ENCODE results near the gene PNMT. TPM values are rescaled to one million over a fixed set of nuclear protein-coding genes. Genes with fewer than 3 reads are reported as not detected.

Gene PNMT
- total and polyA plus RNA-seq, 2 of the 13 experiments (the other 11 are each of a cell fraction or from before 2014, with no cell fraction given) = 0.25 TPM; not detected in 1

- peak; percentile 27 for TF ChIP-seq ZNF407 (CRISPR knock-in tag; IDR thresholded peaks at IDR 0.05; ENCODE audit: not compliant biosample characterization)
- TF ChIP-seq ZKSCAN5 (CRISPR knock-in tag; IDR thresholded peaks at IDR 0.05) = no peak
- peak; percentile 62; the same call in 1 of the 2 replicates for TF ChIP-seq ZNF431 (CRISPR knock-in tag; IDR thresholded peaks at IDR 0.05; ENCODE audit: borderline replicate concordance, low read depth)
- no peak; the same call in 1 of the 2 replicates for TF ChIP-seq ZNF33A (CRISPR knock-in tag; IDR thresholded peaks at IDR 0.05; ENCODE audit: borderline replicate concordance)
- peak; percentile 88 for TF ChIP-seq ZNF230 (CRISPR knock-in tag; IDR thresholded peaks at IDR 0.05)
- no peak; the same call in 1 of the 2 replicates for TF ChIP-seq ZBTB20 (CRISPR knock-in tag; IDR thresholded peaks at IDR 0.05; ENCODE audit: borderline replicate concordance, low read depth)
- TF ChIP-seq GMEB2 (CRISPR knock-in tag; IDR thresholded peaks at IDR 0.05; ENCODE audit: low read depth) = no peak
- TF ChIP-seq ZNF251 (CRISPR knock-in tag; IDR thresholded peaks at IDR 0.05) = no peak
- peak; percentile 85; the same call in 1 of the 2 replicates for TF ChIP-seq ZNF343 (CRISPR knock-in tag; IDR thresholded peaks at IDR 0.05)
- TF ChIP-seq, protein P1, sequence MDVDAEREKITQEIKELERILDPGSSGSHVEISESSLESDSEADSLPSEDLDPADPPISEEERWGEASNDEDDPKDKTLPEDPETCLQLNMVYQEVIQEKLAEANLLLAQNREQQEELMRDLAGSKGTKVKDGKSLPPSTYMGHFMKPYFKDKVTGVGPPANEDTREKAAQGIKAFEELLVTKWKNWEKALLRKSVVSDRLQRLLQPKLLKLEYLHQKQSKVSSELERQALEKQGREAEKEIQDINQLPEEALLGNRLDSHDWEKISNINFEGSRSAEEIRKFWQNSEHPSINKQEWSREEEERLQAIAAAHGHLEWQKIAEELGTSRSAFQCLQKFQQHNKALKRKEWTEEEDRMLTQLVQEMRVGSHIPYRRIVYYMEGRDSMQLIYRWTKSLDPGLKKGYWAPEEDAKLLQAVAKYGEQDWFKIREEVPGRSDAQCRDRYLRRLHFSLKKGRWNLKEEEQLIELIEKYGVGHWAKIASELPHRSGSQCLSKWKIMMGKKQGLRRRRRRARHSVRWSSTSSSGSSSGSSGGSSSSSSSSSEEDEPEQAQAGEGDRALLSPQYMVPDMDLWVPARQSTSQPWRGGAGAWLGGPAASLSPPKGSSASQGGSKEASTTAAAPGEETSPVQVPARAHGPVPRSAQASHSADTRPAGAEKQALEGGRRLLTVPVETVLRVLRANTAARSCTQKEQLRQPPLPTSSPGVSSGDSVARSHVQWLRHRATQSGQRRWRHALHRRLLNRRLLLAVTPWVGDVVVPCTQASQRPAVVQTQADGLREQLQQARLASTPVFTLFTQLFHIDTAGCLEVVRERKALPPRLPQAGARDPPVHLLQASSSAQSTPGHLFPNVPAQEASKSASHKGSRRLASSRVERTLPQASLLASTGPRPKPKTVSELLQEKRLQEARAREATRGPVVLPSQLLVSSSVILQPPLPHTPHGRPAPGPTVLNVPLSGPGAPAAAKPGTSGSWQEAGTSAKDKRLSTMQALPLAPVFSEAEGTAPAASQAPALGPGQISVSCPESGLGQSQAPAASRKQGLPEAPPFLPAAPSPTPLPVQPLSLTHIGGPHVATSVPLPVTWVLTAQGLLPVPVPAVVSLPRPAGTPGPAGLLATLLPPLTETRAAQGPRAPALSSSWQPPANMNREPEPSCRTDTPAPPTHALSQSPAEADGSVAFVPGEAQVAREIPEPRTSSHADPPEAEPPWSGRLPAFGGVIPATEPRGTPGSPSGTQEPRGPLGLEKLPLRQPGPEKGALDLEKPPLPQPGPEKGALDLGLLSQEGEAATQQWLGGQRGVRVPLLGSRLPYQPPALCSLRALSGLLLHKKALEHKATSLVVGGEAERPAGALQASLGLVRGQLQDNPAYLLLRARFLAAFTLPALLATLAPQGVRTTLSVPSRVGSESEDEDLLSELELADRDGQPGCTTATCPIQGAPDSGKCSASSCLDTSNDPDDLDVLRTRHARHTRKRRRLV (CRISPR knock-in tag; IDR thresholded peaks at IDR 0.05) = no peak
- TF ChIP-seq ZNF879 (CRISPR knock-in tag; IDR thresholded peaks at IDR 0.05) = no peak
- TF ChIP-seq NR2F1 (CRISPR knock-in tag; IDR thresholded peaks at IDR 0.05) = peak in 1 of 2 experiments; percentile 61; a peak in 1 of 4 replicates
These were observed 34.9 kb downstream of the PNMT start (continued) for GRCh38 chr17:39702901-39703893.
